ENCODE results near the gene SMAD3.

Gene SMAD3

DNA sequence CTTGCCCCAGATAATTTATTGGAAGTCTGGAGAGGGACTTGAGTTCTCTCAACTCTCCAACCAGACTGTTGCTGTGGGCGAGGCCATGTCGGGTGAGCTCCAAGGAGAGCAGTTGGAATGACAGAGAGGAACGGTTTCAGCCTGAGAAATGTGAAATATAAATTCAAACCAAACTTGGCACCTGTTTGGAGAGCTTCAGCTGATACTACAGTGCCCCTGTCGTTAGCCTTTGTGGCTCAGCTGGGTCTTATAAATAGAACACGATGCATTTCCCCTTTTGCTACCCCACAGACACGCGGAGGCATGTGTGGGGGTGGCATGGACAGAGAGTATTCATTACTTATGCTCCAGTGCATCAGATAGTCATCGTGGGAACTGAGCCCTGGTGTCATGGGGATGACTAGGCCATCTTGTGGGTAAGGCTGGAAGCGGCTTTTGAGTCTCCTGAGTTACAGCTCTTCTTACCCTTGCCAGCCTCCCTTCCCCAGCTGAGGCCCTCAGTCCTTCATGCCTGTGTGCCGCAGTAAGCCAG, 15.6 kb downstream of the SMAD3 start:
- H3K36me3 ChIP-seq (ENCODE audit: control insufficient read depth in 2 of 2, insufficient read depth in 1 of 2, low read length in 2 of 2) = no peaks in the 10 kb centered on the region
- H3K27ac ChIP-seq (ENCODE audit: extremely low read depth, low read depth, low read length) = no peak overlapping the region
- H3K9me3 ChIP-seq (ENCODE audit: control insufficient read depth, insufficient read depth, low read depth, low read length) = no peaks in the 10 kb centered on the region
- TF ChIP-seq ZNF366 (tag by site-specific recombination; conservative IDR thresholded peaks at IDR 0.05) (no peak), ZNF23 (tag by site-specific recombination; IDR thresholded peaks at IDR 0.05; ENCODE audit: borderline replicate concordance) (no peak), EGR2 (tag by site-specific recombination; IDR thresholded peaks at IDR 0.05; ENCODE audit: low read depth) (peak; percentile 63; the same call in 1 of the 2 replicates), FEZF1 (tag by site-specific recombination; IDR thresholded peaks at IDR 0.05) (peak; percentile 37), KLF8 (tag by site-specific recombination; IDR thresholded peaks at IDR 0.05) (no peak), OVOL3 (tag by site-specific recombination; IDR thresholded peaks at IDR 0.05) (no peak), ZNF335 (tag by site-specific recombination; conservative IDR thresholded peaks at IDR 0.05) (no peak), ZFHX2 (tag by site-specific recombination; conservative IDR thresholded peaks at IDR 0.05) (peak; percentile 75)
- TF ChIP-seq, protein P1, sequence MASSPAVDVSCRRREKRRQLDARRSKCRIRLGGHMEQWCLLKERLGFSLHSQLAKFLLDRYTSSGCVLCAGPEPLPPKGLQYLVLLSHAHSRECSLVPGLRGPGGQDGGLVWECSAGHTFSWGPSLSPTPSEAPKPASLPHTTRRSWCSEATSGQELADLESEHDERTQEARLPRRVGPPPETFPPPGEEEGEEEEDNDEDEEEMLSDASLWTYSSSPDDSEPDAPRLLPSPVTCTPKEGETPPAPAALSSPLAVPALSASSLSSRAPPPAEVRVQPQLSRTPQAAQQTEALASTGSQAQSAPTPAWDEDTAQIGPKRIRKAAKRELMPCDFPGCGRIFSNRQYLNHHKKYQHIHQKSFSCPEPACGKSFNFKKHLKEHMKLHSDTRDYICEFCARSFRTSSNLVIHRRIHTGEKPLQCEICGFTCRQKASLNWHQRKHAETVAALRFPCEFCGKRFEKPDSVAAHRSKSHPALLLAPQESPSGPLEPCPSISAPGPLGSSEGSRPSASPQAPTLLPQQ (tag by site-specific recombination; IDR thresholded peaks at IDR 0.05) = no peak
- TF ChIP-seq, protein P2, sequence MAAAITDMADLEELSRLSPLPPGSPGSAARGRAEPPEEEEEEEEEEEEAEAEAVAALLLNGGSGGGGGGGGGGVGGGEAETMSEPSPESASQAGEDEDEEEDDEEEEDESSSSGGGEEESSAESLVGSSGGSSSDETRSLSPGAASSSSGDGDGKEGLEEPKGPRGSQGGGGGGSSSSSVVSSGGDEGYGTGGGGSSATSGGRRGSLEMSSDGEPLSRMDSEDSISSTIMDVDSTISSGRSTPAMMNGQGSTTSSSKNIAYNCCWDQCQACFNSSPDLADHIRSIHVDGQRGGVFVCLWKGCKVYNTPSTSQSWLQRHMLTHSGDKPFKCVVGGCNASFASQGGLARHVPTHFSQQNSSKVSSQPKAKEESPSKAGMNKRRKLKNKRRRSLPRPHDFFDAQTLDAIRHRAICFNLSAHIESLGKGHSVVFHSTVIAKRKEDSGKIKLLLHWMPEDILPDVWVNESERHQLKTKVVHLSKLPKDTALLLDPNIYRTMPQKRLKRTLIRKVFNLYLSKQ (tag by site-specific recombination; IDR thresholded peaks at IDR 0.05; ENCODE audit: borderline replicate concordance) = no peak
- TF ChIP-seq, protein P3, sequence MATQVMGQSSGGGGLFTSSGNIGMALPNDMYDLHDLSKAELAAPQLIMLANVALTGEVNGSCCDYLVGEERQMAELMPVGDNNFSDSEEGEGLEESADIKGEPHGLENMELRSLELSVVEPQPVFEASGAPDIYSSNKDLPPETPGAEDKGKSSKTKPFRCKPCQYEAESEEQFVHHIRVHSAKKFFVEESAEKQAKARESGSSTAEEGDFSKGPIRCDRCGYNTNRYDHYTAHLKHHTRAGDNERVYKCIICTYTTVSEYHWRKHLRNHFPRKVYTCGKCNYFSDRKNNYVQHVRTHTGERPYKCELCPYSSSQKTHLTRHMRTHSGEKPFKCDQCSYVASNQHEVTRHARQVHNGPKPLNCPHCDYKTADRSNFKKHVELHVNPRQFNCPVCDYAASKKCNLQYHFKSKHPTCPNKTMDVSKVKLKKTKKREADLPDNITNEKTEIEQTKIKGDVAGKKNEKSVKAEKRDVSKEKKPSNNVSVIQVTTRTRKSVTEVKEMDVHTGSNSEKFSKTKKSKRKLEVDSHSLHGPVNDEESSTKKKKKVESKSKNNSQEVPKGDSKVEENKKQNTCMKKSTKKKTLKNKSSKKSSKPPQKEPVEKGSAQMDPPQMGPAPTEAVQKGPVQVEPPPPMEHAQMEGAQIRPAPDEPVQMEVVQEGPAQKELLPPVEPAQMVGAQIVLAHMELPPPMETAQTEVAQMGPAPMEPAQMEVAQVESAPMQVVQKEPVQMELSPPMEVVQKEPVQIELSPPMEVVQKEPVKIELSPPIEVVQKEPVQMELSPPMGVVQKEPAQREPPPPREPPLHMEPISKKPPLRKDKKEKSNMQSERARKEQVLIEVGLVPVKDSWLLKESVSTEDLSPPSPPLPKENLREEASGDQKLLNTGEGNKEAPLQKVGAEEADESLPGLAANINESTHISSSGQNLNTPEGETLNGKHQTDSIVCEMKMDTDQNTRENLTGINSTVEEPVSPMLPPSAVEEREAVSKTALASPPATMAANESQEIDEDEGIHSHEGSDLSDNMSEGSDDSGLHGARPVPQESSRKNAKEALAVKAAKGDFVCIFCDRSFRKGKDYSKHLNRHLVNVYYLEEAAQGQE (tag by site-specific recombination; IDR thresholded peaks at IDR 0.05) = no peak
- TF ChIP-seq, protein P4, sequence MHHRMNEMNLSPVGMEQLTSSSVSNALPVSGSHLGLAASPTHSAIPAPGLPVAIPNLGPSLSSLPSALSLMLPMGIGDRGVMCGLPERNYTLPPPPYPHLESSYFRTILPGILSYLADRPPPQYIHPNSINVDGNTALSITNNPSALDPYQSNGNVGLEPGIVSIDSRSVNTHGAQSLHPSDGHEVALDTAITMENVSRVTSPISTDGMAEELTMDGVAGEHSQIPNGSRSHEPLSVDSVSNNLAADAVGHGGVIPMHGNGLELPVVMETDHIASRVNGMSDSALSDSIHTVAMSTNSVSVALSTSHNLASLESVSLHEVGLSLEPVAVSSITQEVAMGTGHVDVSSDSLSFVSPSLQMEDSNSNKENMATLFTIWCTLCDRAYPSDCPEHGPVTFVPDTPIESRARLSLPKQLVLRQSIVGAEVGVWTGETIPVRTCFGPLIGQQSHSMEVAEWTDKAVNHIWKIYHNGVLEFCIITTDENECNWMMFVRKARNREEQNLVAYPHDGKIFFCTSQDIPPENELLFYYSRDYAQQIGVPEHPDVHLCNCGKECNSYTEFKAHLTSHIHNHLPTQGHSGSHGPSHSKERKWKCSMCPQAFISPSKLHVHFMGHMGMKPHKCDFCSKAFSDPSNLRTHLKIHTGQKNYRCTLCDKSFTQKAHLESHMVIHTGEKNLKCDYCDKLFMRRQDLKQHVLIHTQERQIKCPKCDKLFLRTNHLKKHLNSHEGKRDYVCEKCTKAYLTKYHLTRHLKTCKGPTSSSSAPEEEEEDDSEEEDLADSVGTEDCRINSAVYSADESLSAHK (tag by site-specific recombination; IDR thresholded peaks at IDR 0.05) = no peak
- TF ChIP-seq, protein P5, sequence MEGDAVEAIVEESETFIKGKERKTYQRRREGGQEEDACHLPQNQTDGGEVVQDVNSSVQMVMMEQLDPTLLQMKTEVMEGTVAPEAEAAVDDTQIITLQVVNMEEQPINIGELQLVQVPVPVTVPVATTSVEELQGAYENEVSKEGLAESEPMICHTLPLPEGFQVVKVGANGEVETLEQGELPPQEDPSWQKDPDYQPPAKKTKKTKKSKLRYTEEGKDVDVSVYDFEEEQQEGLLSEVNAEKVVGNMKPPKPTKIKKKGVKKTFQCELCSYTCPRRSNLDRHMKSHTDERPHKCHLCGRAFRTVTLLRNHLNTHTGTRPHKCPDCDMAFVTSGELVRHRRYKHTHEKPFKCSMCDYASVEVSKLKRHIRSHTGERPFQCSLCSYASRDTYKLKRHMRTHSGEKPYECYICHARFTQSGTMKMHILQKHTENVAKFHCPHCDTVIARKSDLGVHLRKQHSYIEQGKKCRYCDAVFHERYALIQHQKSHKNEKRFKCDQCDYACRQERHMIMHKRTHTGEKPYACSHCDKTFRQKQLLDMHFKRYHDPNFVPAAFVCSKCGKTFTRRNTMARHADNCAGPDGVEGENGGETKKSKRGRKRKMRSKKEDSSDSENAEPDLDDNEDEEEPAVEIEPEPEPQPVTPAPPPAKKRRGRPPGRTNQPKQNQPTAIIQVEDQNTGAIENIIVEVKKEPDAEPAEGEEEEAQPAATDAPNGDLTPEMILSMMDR (tag by site-specific recombination; IDR thresholded peaks at IDR 0.05) = peak; percentile 51; the same call in 1 of the 2 replicates
- TF ChIP-seq, protein P6, sequence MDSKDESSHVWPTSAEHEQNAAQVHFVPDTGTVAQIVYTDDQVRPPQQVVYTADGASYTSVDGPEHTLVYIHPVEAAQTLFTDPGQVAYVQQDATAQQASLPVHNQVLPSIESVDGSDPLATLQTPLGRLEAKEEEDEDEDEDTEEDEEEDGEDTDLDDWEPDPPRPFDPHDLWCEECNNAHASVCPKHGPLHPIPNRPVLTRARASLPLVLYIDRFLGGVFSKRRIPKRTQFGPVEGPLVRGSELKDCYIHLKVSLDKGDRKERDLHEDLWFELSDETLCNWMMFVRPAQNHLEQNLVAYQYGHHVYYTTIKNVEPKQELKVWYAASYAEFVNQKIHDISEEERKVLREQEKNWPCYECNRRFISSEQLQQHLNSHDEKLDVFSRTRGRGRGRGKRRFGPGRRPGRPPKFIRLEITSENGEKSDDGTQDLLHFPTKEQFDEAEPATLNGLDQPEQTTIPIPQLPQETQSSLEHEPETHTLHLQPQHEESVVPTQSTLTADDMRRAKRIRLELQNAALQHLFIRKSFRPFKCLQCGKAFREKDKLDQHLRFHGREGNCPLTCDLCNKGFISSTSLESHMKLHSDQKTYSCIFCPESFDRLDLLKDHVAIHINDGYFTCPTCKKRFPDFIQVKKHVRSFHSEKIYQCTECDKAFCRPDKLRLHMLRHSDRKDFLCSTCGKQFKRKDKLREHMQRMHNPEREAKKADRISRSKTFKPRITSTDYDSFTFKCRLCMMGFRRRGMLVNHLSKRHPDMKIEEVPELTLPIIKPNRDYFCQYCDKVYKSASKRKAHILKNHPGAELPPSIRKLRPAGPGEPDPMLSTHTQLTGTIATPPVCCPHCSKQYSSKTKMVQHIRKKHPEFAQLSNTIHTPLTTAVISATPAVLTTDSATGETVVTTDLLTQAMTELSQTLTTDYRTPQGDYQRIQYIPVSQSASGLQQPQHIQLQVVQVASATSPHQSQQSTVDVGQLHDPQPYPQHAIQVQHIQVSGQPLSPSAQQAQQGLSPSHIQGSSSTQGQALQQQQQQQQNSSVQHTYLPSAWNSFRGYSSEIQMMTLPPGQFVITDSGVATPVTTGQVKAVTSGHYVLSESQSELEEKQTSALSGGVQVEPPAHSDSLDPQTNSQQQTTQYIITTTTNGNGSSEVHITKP (tag by site-specific recombination; IDR thresholded peaks at IDR 0.05) = no peak
- ChIA-PET CTCF (interaction anchor here (0.9 to 3.9 kb wide), 4 partner anchors 9 to 135 kb away, joined by 3 to 24 read pairs (median 4); no protein-coding TSS in a partner anchor), POLR2A (interaction anchor here (0.8 to 2.1 kb wide), 3 partner anchors 10 to 116 kb away, joined by 3 to 6 read pairs (median 4); partner anchors contain the start of gene SMAD3)
- H3K4me1 ChIP-seq (ENCODE audit: control insufficient read depth, insufficient read depth, low read length) = peaks cover 19% of the 10 kb centered on the region
- H3K4me3 ChIP-seq (ENCODE audit: low read depth, low read length) = no peak overlapping the region
